HG03064 (cell line): ENCODE measurements around the gene ZBTB49.

Source experiments
- ATAC-seq: cut with Tn5 transposase; IDR thresholded peaks from one replicate; pipeline ENCODE4 v1.9.1; 2021; ENCODE audit warnings: low read depth; ENCODE audit not compliant: unreplicated experiment

Gene ZBTB49

GRCh38 chr4:4281787-4282186 is 8.3 kb upstream of the ZBTB49 start:
- ATAC-seq, result no peak

- no peak for ATAC-seq
Measured at GRCh38 chr4:4284827-4285618, 5.0 kb upstream of the ZBTB49 start.

GRCh38 chr4:4288098-4288497 is 2.0 kb upstream of the ZBTB49 start:
- no peak for ATAC-seq

- no peak for ATAC-seq
Measured at GRCh38 chr4:4289055-4289454, 996 bp upstream of the ZBTB49 start.

GRCh38 chr4:4289597-4289940 is 482 bp upstream of the ZBTB49 start:
- ATAC-seq, result peak; percentile 7

- ATAC-seq, result no peak
Measured at GRCh38 chr4:4293279-4293678, 3.2 kb downstream of the ZBTB49 start.

- ATAC-seq, result no peak
Measured at GRCh38 chr4:4296283-4296846, 6.3 kb downstream of the ZBTB49 start.

GRCh38 chr4:4299006-4299405 is 9.0 kb downstream of the ZBTB49 start:
- ATAC-seq, result no peak

- no peak for ATAC-seq
Measured at GRCh38 chr4:4302001-4302400, 11.9 kb downstream of the ZBTB49 start.

- no peak for ATAC-seq
Measured at GRCh38 chr4:4302416-4302815, 12.4 kb downstream of the ZBTB49 start.

GRCh38 chr4:4306920-4307319 is 16.9 kb downstream of the ZBTB49 start:
- no peak for ATAC-seq

GRCh38 chr4:4308800-4309441 is 18.9 kb downstream of the ZBTB49 start:
- ATAC-seq, result no peak

- ATAC-seq, result no peak
Measured at GRCh38 chr4:4311193-4311592, 21.1 kb downstream of the ZBTB49 start.

GRCh38 chr4:4315461-4316149 is 25.6 kb downstream of the ZBTB49 start:
- no peak for ATAC-seq

- no peak for ATAC-seq
Measured at GRCh38 chr4:4316150-4316495, 26.1 kb downstream of the ZBTB49 start.

GRCh38 chr4:4317496-4318232 is 27.6 kb downstream of the ZBTB49 start:
- ATAC-seq, result no peak

- ATAC-seq, result no peak
Measured at GRCh38 chr4:4320528-4320927, 30.5 kb downstream of the ZBTB49 start.

- no peak for ATAC-seq
Measured at GRCh38 chr4:4320951-4321714, 31.1 kb downstream of the ZBTB49 start.

- no peak for ATAC-seq
Measured at GRCh38 chr4:4321951-4322688, 32.1 kb downstream of the ZBTB49 start.
